ENCODE data around the gene COMMD1.

The COMMD1 gene

GRCh38 chr2:62034715-62035114, 129.2 kb downstream of the COMMD1 start:
- TF ChIP-seq OSR1 (CRISPR knock-in tag; IDR thresholded peaks at IDR 0.05) (no peak), GLIS3 (CRISPR knock-in tag; IDR thresholded peaks at IDR 0.05) (no peak), TSHZ2 (CRISPR knock-in tag; IDR thresholded peaks at IDR 0.05) (no peak), TCF4 (CRISPR knock-in tag; IDR thresholded peaks at IDR 0.05; ENCODE audit: borderline replicate concordance) (no peak), CSRNP3 (CRISPR knock-in tag; IDR thresholded peaks at IDR 0.05) (no peak), TOX (CRISPR knock-in tag; IDR thresholded peaks at IDR 0.05; ENCODE audit: borderline replicate concordance) (no peak)
- no peak for ATAC-seq

GRCh38 chr2:62036229-62036628, 130.8 kb downstream of the COMMD1 start:
- no peak for TF ChIP-seq GLIS3 (CRISPR knock-in tag; IDR thresholded peaks at IDR 0.05)
- no peak for TF ChIP-seq OSR1 (CRISPR knock-in tag; IDR thresholded peaks at IDR 0.05)
- no peak for TF ChIP-seq ZFP3 (CRISPR knock-in tag; IDR thresholded peaks at IDR 0.05)
- no peak for TF ChIP-seq BACH2 (CRISPR knock-in tag; IDR thresholded peaks at IDR 0.05; ENCODE audit: borderline replicate concordance)
- no peak for TF ChIP-seq ESRRG (CRISPR knock-in tag; IDR thresholded peaks at IDR 0.05)
- no peak for TF ChIP-seq CSDC2 (CRISPR knock-in tag; IDR thresholded peaks at IDR 0.05)
- no peak for TF ChIP-seq ZNF70 (CRISPR knock-in tag; IDR thresholded peaks at IDR 0.05)
- TF ChIP-seq POU6F1 (CRISPR knock-in tag; IDR thresholded peaks at IDR 0.05; ENCODE audit: borderline replicate concordance, low read depth) = no peak
- no peak for TF ChIP-seq ZNF565 (CRISPR knock-in tag; conservative IDR thresholded peaks at IDR 0.05; ENCODE audit: low read depth)
- no peak for TF ChIP-seq ARNTL (CRISPR knock-in tag; IDR thresholded peaks at IDR 0.05; ENCODE audit: borderline replicate concordance, low read depth)
- no peak for TF ChIP-seq ISL1 (CRISPR knock-in tag; IDR thresholded peaks at IDR 0.05)
- no peak for ATAC-seq

- TF ChIP-seq ZNF8 (CRISPR knock-in tag; IDR thresholded peaks at IDR 0.05) = no peak
- TF ChIP-seq GLIS3 (CRISPR knock-in tag; IDR thresholded peaks at IDR 0.05) = no peak
- TF ChIP-seq PATZ1 (CRISPR knock-in tag; IDR thresholded peaks at IDR 0.05; ENCODE audit: borderline replicate concordance) = no peak
- TF ChIP-seq CSDC2 (CRISPR knock-in tag; IDR thresholded peaks at IDR 0.05) = no peak
- TF ChIP-seq ARNTL (CRISPR knock-in tag; IDR thresholded peaks at IDR 0.05; ENCODE audit: borderline replicate concordance, low read depth) = no peak
- no peak for TF ChIP-seq ZFP30 (CRISPR knock-in tag; IDR thresholded peaks at IDR 0.05)
- no peak for TF ChIP-seq ZNF70 (CRISPR knock-in tag; IDR thresholded peaks at IDR 0.05)
- no peak for TF ChIP-seq CSRNP3 (CRISPR knock-in tag; IDR thresholded peaks at IDR 0.05)
- TF ChIP-seq ZFP3 (CRISPR knock-in tag; IDR thresholded peaks at IDR 0.05) = no peak
- TF ChIP-seq POU6F1 (CRISPR knock-in tag; IDR thresholded peaks at IDR 0.05; ENCODE audit: borderline replicate concordance, low read depth) = no peak
- TF ChIP-seq CREB5 (CRISPR knock-in tag; IDR thresholded peaks at IDR 0.05; ENCODE audit: low read depth) = no peak
- no peak for ATAC-seq
Observed at GRCh38 chr2:62036761-62037250, 131.3 kb downstream of the COMMD1 start.

Data from SK-N-SH treated with all-trans-retinoic acid at 6 μM for 48 hours (cell line).